ENCODE measurements around the gene ZDHHC24.

Gene ZDHHC24

GRCh38 chr11:66505276-66505816 is 40.5 kb downstream of the ZDHHC24 start:
- no peak for DNase-seq

DNA sequence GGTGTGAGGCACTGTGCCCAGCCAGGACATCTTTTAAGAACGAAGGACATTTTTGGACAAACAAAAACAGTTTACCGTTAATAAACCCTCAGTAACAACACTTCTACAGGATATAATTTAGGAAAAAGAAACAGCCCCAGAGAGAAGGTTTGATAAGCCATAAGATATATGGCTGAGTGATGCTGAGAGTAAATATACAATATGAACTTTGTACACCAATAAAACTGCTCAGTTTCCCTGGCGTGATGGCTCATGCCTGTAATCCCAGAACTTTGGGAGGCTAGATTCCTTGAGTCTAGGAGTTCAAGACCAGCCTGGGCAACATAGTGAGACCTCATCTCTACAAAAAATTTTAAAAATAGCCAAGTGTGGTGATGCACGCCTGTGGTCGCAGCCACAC is 47.3 kb downstream of the ZDHHC24 start:
- DNase-seq, result no peak

- no peak for DNase-seq
Measured at GRCh38 chr11:66497206-66497605, 48.6 kb downstream of the ZDHHC24 start.

DNA sequence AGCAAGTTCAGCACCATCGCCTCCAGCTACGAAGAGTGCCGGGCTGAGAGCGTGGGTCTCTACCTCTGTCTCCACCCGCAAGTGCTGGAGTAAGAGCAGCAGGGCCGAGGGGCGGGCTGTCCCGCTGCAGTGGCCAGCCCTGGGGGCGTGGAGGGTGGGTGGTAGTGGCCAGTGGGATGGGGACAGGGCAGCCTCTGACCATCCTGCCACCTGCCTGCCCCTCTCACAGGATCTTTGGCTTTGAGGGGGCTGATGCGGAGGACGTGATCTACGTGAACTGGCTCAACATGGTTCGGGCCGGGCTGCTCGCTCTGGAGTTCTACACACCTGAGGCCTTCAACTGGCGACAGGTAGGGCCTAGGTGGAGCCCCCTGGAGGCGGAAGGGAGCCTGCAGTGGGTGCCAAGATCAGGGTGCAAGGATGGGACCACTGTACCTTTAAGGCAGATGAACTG is 50.4 kb downstream of the ZDHHC24 start:
- DNase-seq, result no peak

GRCh38 chr11:66494935-66495334 is 50.9 kb downstream of the ZDHHC24 start:
- DNase-seq, result no peak

DNA sequence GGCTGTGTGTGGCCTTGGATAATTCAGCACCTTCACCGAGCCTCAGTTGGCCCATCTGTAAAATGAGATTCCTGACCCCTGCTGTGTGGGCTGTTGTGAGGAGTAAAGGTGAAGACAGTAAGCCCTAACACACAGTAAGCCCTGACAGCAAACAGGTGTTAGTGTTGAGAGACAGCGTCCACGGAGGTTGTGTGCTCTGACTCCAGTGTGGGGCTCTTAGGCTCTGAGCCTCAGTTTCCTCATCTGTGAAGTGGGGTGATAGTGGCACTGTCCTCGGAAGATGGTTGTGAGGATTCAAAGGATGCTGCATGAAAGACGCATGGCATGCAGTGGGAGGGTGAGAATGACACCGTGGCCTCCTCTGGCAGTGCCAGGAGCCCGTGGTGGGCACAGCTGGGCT is 51.4 kb downstream of the ZDHHC24 start:
- DNase-seq, result no peak

- DNase-seq, result no peak
Measured at GRCh38 chr11:66493130-66493529, 52.7 kb downstream of the ZDHHC24 start.

- no peak for DNase-seq
Measured at GRCh38 chr11:66492161-66492865, 53.5 kb downstream of the ZDHHC24 start.

DNA sequence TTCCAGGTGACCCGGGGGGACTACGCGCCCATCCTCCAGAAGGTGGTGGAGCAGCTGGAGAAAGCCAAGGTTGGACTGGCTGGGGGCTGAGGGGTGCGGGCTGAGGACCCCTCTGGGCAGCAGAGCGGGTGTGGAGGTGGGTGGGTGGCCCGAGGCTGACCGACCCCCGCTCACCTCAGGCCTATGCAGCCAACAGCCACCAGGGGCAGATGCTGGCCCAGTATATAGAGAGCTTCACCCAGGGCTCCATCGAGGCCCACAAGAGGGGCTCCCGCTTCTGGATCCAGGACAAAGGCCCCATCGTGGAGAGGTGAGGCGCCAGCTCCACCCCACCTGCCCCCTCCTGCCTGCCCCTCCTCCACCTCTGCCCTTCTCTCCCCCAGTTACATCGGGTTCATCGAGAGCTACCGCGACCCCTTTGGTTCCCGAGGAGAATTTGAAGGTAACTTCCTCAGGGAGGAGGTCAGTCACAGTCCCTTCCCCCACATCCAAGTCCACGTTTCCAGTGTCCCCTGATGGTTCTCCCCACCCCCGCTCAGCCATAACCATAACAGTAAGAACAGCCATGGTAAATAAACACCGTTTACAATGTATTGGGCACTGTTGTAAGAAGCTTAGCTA is 54.4 kb downstream of the ZDHHC24 start:
- no peak for DNase-seq

- DNase-seq, result no peak
Measured at GRCh38 chr11:66489636-66490035, 56.2 kb downstream of the ZDHHC24 start.

DNA sequence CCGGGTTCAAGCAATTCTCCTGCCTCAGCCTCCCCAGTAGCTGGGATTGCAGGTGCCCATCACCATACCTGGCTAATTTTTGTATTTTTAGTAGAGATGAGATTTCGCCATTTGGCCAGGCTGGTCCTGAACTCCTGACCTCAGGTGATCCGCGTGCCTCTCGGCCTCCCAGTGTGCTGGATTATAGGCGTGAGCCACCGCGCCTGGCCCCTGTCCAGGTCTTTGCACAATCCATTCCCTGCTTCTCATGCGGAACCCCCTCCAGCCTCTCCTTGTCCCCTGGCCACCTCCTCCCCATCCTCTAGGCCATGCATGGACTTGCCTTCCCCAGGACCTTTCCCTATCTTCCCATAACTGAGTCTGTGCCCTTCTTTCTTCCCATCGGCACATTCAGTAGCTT is 56.9 kb downstream of the ZDHHC24 start:
- no peak for DNase-seq

- no peak for DNase-seq
Measured at GRCh38 chr11:66484806-66485380, 61.0 kb downstream of the ZDHHC24 start.

GRCh38 chr11:66480117-66480938 is 65.5 kb downstream of the ZDHHC24 start, which contains the start of gene DPP3:
Gene DPP3, plus strand, starts transcription at chr11:66480434. Its CDS starts 1,767 bp downstream, at chr11:66482201.
- peak; percentile 58 to 98 (median 95) for DNase-seq

DNA sequence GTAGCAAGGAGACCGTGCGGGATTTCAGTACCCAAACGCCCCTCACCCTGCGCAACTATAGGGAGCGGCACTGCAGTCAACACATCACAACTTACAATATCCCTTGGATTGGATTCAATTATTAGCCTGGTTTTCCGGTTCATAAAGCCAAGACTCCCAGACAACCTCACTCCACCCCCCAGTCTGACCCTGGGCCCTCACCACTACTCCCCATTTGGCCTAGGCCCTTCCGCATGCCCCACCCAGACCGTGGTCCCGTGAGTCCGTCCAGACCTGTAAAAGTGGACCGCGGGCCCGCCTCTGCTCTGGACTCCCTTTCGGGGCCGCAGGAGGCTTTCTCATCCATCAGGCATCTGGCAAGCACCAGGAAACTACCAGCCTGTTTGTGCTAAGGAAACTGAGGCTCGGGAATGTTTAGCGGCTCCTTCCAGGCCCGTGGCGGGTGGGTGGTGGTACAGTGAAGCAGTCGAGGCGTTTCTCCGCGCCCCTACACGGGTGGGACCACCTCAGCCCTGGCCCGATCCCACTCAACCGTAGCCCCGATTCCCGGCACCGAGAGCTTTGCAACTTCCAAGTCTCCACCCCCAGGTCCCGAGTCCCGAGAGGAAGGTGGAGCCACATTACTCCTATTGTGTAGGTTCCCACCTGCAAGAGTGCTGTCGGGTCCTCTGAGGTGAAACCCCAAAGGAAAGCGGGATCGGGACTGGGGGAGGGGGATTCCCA is 66.3 kb downstream of the ZDHHC24 start:
- peak in 14 of 58 donors; percentile 22 to 73 (median 57) for DNase-seq

DNA sequence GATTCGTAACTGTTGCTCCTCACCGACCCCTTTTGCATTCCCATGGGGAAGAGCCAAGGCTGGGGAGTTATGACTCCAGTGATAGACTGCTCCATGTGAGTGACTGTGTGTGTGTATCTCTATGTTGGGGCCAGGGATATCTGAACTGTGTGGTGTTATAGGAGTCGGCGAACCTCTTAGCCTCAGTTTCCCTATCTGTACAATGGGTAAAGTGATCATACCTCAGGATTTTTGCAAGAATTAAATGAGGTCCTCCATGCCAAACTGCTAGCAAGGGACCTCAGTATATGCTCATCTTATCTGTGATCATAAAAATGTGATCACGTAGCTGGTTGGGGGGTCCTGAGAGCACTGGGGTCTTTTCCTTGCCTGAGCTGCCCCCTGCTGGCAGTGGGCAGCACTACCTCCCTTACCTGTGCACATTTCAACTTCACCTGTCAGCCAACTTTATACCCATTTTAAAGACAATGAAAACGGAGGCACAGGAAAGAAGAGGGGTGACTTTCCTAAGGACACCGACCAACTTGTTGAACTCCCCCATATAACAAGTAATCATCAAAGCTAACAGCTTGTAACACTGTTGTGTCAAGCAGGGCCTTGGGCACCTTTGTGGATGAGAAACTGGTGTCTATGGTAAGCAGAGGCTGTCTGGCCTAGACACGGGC is 67.0 kb downstream of the ZDHHC24 start:
- peak in 1 of 58 donors; percentile 26 for DNase-seq

DNA sequence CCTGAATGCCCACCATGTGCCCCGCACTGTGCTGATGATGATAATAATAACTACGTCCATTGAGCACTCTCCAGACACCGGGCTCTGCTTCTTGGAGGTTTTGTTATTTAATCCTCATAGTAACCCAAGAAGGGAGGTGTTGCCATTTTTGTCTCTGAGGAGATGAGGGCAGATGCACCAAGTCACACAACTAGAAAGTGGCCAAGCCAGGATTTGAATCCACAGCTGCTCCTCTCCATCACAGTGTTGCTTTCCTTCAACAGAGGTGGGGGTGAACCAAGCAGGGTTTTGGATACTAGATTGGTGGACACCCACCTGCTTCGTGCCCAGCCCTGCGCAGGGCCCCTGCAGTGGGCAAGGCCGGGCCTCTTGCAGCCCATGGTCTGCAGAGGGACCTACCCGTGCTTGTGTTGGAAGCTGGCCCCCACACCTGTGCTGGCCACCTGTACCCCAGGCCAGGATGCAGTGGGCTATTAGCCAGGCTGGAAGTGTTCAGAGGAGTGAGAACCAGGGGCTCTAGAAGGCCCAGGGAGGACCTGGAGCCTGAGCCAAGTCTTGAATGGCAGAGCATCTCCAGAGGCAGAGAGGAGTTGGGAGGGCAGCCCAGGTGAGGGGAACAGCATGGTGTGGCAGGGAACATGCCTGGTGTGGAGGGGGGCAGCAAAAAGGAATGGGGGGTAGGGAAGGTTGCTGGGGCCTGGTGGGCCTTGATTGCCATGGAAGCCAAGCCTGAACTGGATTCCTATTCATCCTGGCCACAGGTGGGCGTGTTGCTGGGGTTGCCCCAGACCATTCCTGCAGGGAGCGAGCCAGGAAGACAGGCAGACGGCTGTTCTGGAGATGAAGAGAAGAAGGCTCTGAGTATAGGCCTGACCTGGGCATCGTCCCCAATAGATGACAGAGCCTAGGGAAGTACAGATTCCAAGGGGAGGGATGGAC is 68.3 kb downstream of the ZDHHC24 start:
- DNase-seq, result no peak

GRCh38 chr11:66476841-66477251 is 69.0 kb downstream of the ZDHHC24 start:
- DNase-seq, result peak in 4 of 58 donors; percentile 10 to 20 (median 15)

GRCh38 chr11:66476173-66476840 is 69.5 kb downstream of the ZDHHC24 start:
- no peak for DNase-seq

Measured in anterior cingulate cortex (tissue), 58 donors.